Osteocyte (in vitro differentiated cells): ENCODE measurements around the gene KRTAP5-7. TPM values are rescaled to one million over a fixed set of nuclear protein-coding genes. Genes with fewer than 3 reads are reported as not detected.

ENCODE experiments used
- DNase-seq: peaks from one replicate; pipeline ENCODE4 v3.0.0; 2021; ENCODE audit warnings: mixed read lengths; ENCODE audit not compliant: unreplicated experiment; ENCODE audit errors: extremely low spot score
- H3K27ac Mint-ChIP-seq: one replicate; pipeline ENCODE4 v1.8.0; 2021; ENCODE audit warnings: mild to moderate bottlenecking, mixed read lengths; ENCODE audit not compliant: unreplicated experiment
- H3K27me3 Mint-ChIP-seq: one replicate; pipeline ENCODE4 v1.8.0; 2021; ENCODE audit warnings: mixed read lengths; ENCODE audit not compliant: unreplicated experiment
- H3K36me3 Mint-ChIP-seq: one replicate; pipeline ENCODE4 v1.8.0; 2021; ENCODE audit warnings: mixed read lengths; ENCODE audit not compliant: unreplicated experiment
- H3K4me1 Mint-ChIP-seq: one replicate; pipeline ENCODE4 v1.8.0; 2021; ENCODE audit warnings: mixed read lengths; ENCODE audit not compliant: unreplicated experiment
- H3K4me3 Mint-ChIP-seq: one replicate; pipeline ENCODE4 v1.8.0; 2021; ENCODE audit warnings: mild to moderate bottlenecking, moderate library complexity, mixed read lengths; ENCODE audit not compliant: unreplicated experiment
- H3K9me3 Mint-ChIP-seq: one replicate; pipeline ENCODE4 v1.8.0; 2021; ENCODE audit warnings: mixed read lengths; ENCODE audit not compliant: unreplicated experiment
- CTCF ChIP-seq: fragments of 200-600 bp; sonication (generic); IDR thresholded peaks from 2 replicates; pipeline ENCODE4 v1.5.0; 2021; ENCODE audit warnings: antibody characterized with exemption, mild to moderate bottlenecking, moderate library complexity
- total RNA-seq: library from RNA; stranded (reverse); gene quantifications from 2 replicates; pipeline ENCODE4 v1.2.1, GENCODE V29; 2021

KRTAP5-7 gene
- total RNA-seq, 1 donor from 2014 or later, result not detected

DNA sequence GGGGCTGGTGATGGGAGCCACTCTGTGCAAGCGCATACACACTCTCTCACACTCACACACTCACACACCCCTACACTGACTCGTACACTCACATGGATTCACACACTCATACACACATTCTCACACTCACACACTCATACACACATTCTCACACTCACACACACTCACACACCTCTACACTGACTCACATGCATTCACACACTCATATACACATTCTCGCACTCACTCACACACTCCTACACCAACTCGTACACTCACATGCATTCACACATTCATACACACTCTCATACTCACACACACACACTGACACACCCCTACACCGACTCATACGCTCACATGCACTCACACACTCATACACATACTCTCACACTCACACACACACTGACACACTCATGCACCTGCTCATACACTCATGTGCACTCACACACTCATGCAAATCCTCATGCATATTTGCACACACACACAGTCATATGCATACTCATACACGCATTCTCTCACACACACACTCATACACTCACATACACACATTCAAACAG is 50.5 kb downstream of the KRTAP5-7 start:
- Mint-ChIP-seq H3K36me3 (no peaks in the 10 kb centered on the region), H3K4me3 (no peak overlapping the region), H3K27ac (no peak overlapping the region), H3K9me3 (no peaks in the 10 kb centered on the region), H3K27me3 (peaks cover 24% of the 10 kb centered on the region), H3K4me1 (no peaks in the 10 kb centered on the region)
- no peak for DNase-seq
- TF ChIP-seq CTCF, result no peak

Other genes starting within 250 kb of the KRTAP5-7 start
- gene DHCR7, start 78.9 kb upstream of the KRTAP5-7 start, total RNA-seq, result 29.8 and 30.2 TPM in 2 replicates
- 51.0 and 55.4 TPM in 2 replicates for gene NADSYN1, start 74.1 kb upstream of the KRTAP5-7 start, total RNA-seq
- not detected in 2 replicates for gene KRTAP5-8, start 10.8 kb downstream of the KRTAP5-7 start, total RNA-seq
- not detected in 2 replicates for gene KRTAP5-9, start 21.2 kb downstream of the KRTAP5-7 start, total RNA-seq
- gene KRTAP5-10, start 38.3 kb downstream of the KRTAP5-7 start, total RNA-seq, result 0.30 and 0.31 TPM in 2 replicates
- gene KRTAP5-11, start 55.6 kb downstream of the KRTAP5-7 start, total RNA-seq, result not detected in 2 replicates